NT2/D1 (cell line): ENCODE results near the gene CEP41.

Experiments used
- SUZ12 ChIP-seq: IDR thresholded peaks from 2 replicates; pipeline ENCODE4 v1.6.1; 2011; ENCODE audit not compliant: insufficient read length, insufficient read depth; ENCODE audit errors: extremely low read depth
- YY1 ChIP-seq: IDR thresholded peaks from 2 replicates; pipeline ENCODE4 v1.6.1; 2011; ENCODE audit not compliant: insufficient read length, insufficient read depth
- ZNF274 ChIP-seq: IDR thresholded peaks from 2 replicates; pipeline ENCODE4 v1.6.1; 2011; ENCODE audit warnings: mild to moderate bottlenecking, low read depth, low read length

DNA sequence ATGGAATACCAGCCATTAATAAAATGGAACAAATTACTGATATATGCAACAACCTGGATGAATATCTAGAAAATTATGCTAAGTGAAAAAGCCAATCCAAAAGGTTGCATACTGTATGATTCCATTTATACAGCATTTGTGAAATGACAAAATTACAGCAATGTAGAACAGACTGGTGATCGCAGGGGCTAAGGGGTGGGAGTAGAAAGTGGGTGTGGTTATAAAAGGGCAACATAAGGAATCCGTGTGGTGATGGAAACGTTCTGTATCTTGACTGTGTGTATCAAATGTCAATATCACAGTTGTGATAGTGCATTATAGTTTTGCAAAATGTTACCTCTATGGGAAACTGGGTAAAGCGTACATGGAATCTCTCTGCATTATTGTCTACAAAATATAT lies 15.0 kb downstream of the CEP41 start:
- TF ChIP-seq SUZ12 = no peak
- TF ChIP-seq ZNF274 = no peak
- TF ChIP-seq YY1 = no peak
